AG04449 (cell line): ENCODE results near the gene DNAJC5.
A peak's percentile ranks its signal among the peaks of the same experiment; 100 is the strongest.

Experiments
- CTCF ChIA-PET: fragments of 350-600 bp; formaldehyde crosslinking; extraction: SDS; loops from one replicate; lab custom pipeline; 2021; ENCODE audit warnings: antibody characterized with exemption; lab: Yijun Ruan, JAX
- POLR2A ChIA-PET: fragments of 400-600, 350-600 bp; formaldehyde crosslinking; extraction: SDS; loops from one replicate; lab custom pipeline; 2020; ENCODE audit warnings: antibody characterized with exemption, inconsistent platforms; lab: Yijun Ruan, JAX
- DNase-seq: peaks from one replicate; pipeline ENCODE4 v3.0.0-alpha.2; 2010; ENCODE audit warnings: low read depth, low spot score
- H3K4me3 ChIP-seq: 2 replicates; pipeline ENCODE4 v1.5.1; 2011; ENCODE audit warnings: low read depth, mild to moderate bottlenecking, control low read depth, low read length
- TF ChIP-seq, protein P1 (sequence below): IDR thresholded peaks from one replicate; pipeline ENCODE4 v1.5.1; 2011; ENCODE audit warnings: mild to moderate bottlenecking, moderate library complexity, low read length, control low read depth, inconsistent platforms; ENCODE audit not compliant: insufficient read depth; ENCODE audit errors: missing control alignments

DNAJC5 gene

DNA sequence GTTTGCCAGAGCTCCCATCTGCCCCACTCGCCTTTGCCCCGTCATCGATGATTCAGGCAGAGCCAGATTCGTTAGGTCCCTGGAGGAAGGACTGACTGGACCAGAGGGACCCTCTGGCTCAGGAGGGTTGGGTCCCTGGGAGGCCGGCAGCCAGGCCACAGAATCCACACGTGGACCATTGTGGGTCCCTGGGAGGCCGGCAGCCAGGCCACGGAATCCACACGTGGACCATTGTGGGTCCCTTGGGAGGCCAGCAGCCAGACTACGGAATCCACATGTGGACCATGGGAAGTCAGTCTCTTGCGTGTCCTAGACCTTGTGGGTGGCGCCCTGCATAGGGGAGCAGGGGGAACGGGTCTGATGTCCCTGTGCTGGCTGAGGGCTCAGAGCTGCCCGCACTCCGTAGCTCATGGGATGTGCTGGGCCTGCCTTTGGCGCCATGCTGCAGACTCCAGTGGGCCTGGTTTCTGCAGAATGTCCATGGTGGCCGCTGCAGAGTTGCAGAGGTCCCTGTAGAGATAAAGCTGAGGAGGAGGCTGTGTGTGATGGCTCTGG lies 37.8 kb downstream of the DNAJC5 start:
- POLR2A ChIA-PET = no interaction called here
- DNase-seq = no peak
- TF ChIP-seq, protein P1, sequence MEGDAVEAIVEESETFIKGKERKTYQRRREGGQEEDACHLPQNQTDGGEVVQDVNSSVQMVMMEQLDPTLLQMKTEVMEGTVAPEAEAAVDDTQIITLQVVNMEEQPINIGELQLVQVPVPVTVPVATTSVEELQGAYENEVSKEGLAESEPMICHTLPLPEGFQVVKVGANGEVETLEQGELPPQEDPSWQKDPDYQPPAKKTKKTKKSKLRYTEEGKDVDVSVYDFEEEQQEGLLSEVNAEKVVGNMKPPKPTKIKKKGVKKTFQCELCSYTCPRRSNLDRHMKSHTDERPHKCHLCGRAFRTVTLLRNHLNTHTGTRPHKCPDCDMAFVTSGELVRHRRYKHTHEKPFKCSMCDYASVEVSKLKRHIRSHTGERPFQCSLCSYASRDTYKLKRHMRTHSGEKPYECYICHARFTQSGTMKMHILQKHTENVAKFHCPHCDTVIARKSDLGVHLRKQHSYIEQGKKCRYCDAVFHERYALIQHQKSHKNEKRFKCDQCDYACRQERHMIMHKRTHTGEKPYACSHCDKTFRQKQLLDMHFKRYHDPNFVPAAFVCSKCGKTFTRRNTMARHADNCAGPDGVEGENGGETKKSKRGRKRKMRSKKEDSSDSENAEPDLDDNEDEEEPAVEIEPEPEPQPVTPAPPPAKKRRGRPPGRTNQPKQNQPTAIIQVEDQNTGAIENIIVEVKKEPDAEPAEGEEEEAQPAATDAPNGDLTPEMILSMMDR = no peak
- H3K4me3 ChIP-seq = no peak overlapping the region
- CTCF ChIA-PET = interaction anchor here (1.1 to 1.7 kb wide), 3 partner anchors 10 to 42 kb away, joined by 3 to 5 read pairs (median 3); no protein-coding TSS in a partner anchor

DNA sequence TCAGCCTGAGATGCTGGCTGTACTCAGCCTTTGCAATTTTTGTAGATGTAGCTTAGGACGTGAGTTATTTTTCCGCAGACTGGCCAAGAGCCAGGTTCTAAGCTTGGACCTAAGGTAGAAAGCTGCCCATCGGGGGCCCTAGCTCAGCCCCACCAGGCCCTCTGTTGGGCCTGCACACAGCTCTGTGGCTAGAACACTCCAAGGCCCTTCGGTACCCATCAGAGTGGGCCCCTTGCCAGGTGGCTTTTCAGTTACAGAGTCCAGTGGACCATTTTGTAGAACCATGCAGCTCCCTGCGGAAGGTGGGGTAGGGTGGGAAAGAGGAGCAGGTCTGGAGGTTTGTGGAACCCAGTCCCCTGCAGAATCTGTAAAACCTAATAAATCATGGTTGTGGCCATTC lies 38.7 kb downstream of the DNAJC5 start:
- CTCF ChIA-PET = interaction anchor here (1.4 to 1.7 kb wide), 4 partner anchors 10 to 38 kb away, joined by 3 to 5 read pairs (median 3); no protein-coding TSS in a partner anchor
- no peak for DNase-seq
- no peak overlapping the region for H3K4me3 ChIP-seq
- TF ChIP-seq, protein P1 = no peak
- POLR2A ChIA-PET = no interaction called here

DNA sequence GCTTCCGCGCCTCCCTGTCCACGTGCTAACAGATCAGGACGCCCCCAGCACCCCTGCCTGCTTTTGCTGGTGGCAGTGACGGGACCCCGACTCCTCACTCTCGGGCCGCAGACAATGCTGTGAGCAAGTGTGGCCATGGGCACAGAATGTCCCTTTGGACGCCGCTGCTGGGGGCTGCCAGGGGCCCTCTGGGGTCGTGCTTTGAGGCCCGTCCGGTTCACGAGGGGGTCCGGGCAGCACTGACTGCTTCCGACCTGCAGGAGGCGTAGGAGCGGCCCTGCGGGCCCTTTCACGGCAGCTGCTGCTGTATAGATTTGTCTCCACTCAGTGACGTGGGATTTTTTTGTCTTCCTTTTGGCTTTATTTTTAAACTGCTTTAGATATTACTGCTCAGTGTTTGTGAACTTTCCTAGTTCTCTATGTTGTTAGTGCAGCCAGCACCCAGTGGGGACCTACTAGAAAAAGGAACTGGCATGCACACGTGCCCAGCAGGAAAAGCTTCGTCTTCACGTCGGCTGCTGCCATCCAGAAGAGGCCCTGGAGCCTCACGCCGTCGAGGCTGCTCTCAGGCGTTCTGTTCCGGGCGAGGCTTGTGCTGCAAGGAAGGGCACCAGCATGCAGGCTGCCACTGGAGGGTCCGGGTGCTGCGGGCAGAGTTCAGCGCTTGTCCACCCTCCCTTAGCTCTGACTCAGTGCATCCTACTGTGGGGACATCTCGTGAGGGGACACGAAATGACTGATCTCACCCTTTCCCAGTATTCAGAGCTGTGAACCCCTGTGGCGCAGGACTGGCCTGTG lies 39.5 kb downstream of the DNAJC5 start:
- POLR2A ChIA-PET = no interaction called here

DNA sequence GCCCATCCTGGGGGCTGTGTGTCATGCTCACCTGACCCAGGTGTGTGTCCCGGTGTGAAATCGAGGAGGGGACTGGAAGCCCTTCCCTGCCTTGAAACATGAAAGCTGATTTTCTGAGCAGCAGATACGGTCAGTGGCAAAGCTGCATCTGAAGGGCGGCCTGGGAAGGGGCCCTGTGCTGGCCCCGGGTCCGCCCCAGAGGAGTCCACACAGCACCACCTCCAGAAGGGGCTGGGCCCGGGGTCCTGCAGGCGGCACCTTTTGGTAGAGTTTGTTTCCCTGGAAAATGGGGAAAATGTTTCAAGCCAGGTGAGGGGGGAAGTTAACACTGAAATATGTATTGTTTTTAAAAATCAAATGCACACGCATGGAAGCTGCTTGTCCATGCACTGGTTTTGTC lies 40.5 kb downstream of the DNAJC5 start:
- H3K4me3 ChIP-seq = no peak overlapping the region
- DNase-seq = no peak
- CTCF ChIA-PET = interaction anchor here (1.2 kb wide), 1 partner anchor 24 kb away, joined by 3 read pairs; no protein-coding TSS in a partner anchor
- POLR2A ChIA-PET = no interaction called here
- TF ChIP-seq, protein P1 = no peak

More for the DNA sequence above, 39.5 kb downstream of the DNAJC5 start:
- TF ChIP-seq, protein P1 = peak; percentile 32
- CTCF ChIA-PET = interaction anchor here (1.4 to 1.7 kb wide), 4 partner anchors 11 to 39 kb away, joined by 3 to 5 read pairs (median 3); no protein-coding TSS in a partner anchor
- no peak overlapping the region for H3K4me3 ChIP-seq
- DNase-seq = no peak

DNA sequence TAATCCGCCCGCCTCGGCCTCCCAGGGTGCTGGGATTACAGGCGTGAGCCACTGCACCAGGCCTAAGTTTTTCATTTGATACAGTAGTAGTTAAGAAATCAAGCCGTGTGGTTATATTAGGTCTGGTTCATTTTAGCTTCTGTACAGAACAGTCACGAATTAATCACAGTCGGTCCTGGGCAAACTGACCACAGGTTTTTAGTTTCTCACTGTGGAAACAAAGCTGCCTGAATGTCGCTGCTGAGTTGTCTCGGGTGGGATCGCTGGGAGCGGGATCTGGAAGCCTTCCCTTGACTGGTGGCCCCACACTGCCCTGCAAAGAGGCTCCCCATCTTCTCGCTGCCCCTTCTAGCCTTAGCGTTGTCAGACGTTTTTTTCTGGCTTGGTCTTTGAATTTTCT lies 42.7 kb downstream of the DNAJC5 start:
- DNase-seq = no peak
- TF ChIP-seq, protein P1 = no peak
- POLR2A ChIA-PET = no interaction called here
- CTCF ChIA-PET = no interaction called here
- H3K4me3 ChIP-seq = no peak overlapping the region
